ENCODE data around the gene GSTT2B.
"Not testable (repeated sequence)": the region's sequence is repeated elsewhere in the genome, so short reads cannot be mapped to it uniquely, and the experiment has no call there.

GSTT2B gene

GRCh38 chr22:23961084-23961771 is at the start of gene GSTT2B:
GSTT2B (minus strand) TSS chr22:23961195; CDS start chr22:23961131, 64 bp downstream.
- DNase-seq: not testable (repeated sequence)

GRCh38 chr22:24010018-24010391 is 49.0 kb upstream of the GSTT2B start:
- no peak for DNase-seq

GRCh38 chr22:24009227-24010017 is 48.4 kb upstream of the GSTT2B start:
- DNase-seq: no peak

DNA sequence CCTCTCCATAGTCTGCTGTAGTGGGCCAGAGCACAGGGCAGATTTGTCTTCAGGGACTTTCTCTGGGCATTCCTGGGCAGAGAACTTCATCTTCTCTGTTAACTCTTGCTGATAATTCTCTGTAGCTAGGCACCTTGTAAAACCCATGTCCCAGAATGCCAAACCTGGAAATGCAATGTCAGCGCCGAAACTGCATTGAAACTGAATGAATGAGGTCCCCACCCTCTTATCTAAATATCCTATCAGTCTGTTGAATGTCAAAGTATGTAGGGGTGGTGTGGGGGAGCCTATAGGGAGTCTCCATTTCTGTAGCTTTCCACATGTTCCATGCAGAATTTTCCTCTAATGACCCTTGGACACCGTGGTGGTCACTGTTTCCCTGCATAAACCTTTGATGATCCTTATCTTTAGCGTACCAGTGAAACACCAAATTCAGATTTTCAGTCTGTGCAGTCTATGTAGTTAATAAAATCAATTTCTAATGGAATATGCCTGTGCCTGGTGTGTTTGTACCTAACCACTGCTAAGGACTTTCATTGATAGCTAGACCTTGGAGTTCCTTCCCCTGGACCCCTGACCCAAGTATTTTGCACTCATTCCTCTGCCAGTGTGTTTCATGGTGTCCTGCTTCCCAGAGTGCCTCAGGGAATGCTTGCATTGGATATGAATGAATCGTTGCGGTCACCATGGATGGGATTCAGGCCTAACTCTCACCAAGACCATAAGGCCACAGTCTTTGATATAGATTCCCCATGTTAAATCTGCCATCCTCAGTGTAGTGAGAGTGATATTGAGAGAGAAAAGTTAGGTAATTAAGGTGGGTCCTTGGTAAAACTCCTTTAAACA is 47.6 kb upstream of the GSTT2B start:
- DNase-seq: no peak

DNA sequence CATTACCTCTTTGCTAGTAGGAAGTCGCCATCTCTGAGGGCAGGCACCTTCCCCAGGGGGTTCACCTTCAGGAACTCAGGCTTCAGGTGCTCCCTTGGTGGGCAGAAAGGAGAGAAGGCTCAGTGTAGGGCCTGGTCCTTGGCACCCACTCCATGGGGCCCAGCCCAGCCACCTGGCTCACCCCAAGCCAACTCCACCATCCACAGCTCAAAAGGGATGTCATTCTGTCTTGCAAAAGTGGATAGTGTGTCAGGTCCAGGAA is 47.0 kb upstream of the GSTT2B start:
- no peak for DNase-seq

- no peak for DNase-seq
Measured at GRCh38 chr22:24007253-24008021, 46.4 kb upstream of the GSTT2B start.

DNA sequence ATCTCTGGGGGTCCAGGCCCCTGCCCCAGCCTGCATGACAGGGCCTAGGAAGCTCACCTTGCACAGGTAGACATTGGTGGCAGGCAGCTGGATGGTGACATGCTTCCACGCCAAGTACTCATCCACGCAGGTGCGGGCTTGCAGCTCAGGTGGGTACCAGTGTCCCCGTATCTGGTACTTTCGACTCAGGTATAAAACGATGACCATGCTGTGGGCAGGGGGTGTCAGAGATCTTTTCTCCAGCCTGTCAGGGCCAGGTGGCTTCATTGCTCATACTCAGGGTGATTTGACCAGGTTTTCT is 45.9 kb upstream of the GSTT2B start:
- DNase-seq: no peak

DNA sequence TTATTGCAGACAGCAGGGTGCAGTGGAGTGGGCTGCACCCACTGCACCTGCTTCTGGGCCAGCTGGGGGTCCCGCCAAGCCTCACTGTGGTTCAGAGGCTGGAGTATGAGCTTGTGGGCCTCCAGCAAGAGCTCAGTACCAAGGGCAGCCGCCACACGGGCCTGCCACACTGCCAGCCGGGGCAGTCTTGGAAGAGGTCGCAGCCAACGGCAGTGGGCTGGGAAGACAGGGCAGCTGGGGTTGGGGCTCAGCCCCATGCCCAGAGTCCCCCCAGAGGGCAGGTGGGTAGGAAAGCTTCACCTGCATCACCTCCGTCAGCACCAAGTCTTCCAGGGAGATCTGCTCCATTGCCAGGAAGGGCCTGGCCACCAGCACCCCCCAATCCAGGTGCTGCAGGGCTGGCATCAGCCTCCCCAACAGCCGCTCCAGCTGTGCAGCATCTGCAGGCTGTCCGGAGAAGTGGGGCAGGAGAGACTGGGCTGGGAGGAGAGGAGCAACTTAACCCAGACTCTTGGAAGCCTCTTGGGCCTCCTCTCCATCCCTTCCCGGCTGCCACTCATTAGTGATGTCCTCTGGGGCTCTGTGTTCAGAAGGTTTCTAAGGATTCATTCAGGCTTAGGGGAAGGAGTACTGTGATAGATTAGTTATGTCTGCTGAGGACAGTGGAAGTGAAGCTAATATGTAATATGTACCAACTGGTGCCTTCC is 45.4 kb upstream of the GSTT2B start:
- no peak for DNase-seq

DNA sequence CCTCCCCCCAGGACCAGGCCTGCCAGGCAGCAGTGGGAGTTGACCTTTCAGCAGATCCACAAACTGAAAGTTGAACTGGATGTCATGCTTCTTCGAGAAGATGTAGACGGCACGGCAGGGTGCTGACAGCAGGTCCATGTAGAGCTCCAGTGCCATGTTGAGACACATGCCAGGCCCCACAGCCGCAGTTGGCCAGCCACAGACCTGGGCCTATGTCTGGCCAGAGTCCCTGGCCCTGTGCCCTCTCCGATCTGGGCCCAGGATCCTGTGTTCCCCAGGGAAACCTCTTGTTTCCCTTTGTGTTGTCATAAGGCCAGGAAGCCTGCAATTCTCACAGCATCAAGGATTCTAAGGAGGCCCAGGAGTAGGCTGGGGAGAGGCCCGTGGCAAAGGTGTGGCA is 44.2 kb upstream of the GSTT2B start, which contains the start of gene GSTT4:
TSS of gene GSTT4 (minus strand) at position 253 of the 400 bp plus-strand sequence. CDS start at position 156, 97 bp downstream.
- DNase-seq: no peak

DNA sequence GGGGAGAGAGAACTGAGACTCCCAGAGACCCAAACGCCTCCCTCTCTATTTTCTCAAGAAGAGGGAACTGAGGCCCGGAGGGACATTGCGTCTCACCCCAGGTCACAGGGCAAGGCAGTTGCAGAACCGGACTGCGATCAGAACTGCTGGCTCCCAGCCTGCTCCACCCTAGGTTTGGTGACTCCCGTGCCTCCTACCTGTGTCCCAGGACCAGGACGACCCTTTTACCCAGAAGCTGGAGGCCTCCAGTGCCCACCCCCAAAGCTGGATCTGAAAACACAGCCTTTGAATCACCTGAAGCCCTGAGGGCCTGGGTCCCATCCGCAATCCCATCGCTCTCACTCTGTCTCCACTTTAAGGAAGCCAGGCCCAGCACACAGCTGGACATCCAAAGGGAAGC is 42.9 kb upstream of the GSTT2B start:
- DNase-seq: no peak

DNA sequence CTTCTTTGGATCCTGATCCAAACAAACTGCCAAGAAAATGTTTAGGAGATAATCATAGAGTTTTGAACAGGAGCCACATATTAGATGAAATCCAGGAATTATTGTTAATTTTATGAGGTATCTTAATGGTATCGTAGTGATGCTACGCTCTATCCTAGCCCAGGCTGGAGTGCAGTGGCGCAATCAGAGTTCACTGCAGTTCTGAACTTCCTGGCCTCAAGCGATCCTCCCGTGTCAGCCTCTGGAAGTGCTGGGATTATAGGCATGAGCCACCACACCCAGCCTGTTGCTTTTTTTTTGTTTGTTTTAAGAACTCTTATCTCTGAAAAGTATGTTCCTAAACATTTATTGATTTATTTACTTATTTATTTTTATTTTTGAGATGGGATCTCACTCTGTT is 41.9 kb upstream of the GSTT2B start:
- DNase-seq: no peak

DNA sequence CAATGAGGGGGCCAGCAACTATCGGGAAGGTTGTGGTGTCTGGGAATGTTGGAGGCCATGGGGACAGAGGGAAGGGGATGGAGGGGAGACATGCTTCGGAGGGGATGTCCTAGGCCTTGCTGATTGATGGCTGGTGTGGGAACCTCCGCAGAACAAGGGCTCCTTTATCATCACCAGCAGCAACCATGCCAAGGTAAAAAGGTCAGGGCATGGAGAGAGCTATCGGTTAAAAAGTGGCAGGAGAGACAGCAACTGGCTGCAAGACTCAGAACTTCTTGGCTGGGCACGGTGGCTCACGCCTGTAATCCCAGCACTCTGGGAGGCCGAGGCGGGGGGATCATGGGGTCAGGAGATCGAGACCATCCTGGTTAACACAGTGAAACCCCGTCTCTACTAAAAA is 41.3 kb upstream of the GSTT2B start:
- DNase-seq: no peak

- no peak for DNase-seq
Measured at GRCh38 chr22:24001314-24001713, 40.3 kb upstream of the GSTT2B start.

DNA sequence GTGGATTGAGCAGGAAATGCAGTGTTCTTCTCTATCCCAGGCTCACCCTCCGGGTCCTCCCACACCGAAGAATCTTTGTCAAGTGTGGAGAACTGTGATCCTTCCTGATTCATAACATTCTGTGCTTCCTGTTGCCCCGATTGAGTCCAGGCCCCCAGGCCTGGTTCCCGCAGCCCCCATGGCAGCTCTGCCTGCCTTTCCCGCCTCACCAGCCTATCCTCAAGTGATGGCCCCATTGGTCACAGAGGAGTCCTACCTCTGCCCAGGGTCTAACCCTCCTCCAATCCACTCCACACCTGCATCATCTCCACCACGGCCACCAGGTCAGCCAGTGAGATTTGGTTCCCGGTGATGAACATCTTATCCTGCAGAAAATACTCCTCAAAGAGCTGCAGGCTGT is 38.8 kb upstream of the GSTT2B start:
- not testable (repeated sequence) for DNase-seq

- no peak for DNase-seq
Measured at GRCh38 chr22:23997092-23997491, 36.1 kb upstream of the GSTT2B start.

DNA sequence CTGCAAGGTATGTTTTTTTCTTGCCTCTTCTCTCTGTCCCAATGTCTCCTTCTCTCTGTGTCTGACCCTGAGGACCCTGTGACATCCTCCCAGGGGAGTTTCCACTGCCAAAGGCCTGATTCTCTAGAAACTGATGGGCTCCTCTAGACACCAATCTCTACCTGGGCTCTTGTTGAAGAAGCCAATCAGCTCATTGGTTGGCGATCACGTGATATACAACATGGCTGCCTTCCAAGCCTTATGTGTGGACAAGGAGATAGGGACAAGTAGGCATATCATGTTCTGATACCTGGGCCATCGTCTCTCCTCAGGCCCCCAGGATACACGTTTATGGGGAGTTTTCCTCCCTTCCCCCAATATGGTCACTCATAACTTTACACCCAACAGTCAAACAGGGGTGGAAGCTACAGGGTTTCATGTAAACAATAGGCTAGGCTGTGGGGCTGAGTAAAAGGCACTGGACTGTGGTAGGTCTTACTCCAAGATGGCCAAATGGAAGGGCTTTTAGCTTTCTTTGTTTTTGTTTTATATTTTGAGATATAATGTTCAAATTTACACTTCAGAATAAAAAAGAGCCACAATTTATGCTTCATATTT is 32.7 kb upstream of the GSTT2B start:
- not testable (repeated sequence) for DNase-seq

DNA sequence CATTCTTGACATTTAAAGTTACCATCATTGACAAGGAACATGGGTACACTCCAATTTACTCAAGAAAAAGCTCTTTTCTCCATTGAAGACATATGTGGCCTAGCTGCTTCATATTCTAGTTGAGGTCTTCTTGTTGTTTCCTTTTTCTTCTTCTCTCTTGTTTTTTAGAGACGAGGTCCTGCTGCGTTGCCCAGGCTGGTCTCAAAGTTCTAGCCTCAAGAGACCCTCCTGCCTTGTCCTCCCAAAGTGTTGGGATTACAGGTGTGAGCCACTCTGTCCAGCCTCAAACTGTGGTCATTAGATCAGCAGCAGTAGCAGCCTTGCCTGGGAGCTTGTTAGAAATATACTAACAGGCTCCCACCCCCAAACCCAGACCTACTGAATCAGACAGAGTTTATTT is 32.1 kb upstream of the GSTT2B start:
- not testable (repeated sequence) for DNase-seq

DNA sequence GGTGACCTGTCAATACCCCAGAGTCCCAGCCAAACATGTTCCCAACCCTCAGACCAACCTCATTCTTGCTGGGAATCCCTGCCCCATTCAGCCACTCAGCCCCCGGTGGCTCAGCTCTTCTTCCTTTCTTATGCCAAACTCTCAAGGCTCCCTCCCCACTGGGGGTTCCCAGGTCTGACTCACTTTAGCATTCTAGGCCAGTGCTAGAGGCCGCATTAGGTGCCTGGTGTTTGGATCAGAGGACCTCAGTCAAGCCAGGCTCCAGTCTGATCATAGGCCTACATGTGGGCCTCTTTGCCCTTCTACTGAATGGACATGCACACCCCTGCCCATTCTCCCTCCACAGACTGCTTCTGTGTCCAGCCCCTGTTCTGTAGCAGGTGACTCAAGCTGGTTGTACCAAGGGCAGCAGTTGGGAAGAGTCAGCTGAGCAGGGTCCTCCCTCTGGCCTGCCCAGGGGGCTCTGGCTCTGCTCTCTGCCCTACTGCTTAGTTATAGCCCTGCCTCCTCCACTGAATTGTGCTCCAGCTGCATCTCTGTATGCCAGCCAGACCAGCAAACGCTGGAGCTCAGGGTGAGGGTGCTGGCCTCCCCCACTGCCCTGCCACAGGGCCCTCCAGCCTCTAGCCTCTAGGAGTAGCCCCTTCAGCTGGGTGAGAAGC is 28.7 kb upstream of the GSTT2B start:
- DNase-seq: not testable (repeated sequence)

DNA sequence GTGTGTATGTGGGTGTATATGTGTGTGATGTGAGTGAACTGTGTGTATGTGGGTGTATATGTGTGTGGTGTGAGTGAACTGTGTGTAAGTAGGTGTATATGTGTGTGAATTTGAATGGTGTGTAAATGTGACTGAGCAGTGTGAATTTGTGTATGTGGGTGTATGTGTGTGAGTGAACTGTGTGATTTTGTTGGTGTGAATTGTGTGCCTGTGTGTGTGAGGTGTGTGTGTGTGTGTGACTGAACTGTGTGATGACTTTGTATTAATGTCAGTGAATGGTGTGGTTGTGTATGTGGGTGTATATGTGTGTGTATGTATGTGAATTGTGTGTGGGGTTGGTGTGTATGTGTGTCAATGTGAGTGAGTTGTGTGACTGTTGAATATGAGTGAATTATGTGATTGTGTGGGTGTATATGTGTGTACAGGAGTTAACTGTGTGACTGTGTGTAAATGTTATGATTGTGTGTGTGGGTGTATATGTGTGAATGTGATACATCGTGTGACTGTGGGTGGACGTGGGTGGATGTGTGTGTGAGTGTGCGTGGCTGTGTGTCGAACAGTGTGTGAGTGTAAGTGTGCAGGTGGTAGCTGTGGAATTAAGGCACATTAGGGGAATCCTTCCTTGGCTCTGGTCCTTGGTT is 25.7 kb upstream of the GSTT2B start:
- DNase-seq: not testable (repeated sequence)

GRCh38 chr22:23986089-23986488 is 25.1 kb upstream of the GSTT2B start:
- not testable (repeated sequence) for DNase-seq

GRCh38 chr22:23984430-23984829 is 23.4 kb upstream of the GSTT2B start:
- DNase-seq: no peak
